OCI-LY7 (cell line): ENCODE data around the gene PAPLN. TPM values are rescaled to one million over a fixed set of nuclear protein-coding genes. Genes with fewer than 3 reads are reported as not detected.
A peak's percentile ranks its signal among the peaks of the same experiment; 100 is the strongest.

Source experiments
- BruUV-seq: library from RNA; stranded (reverse); fragments of 400-500 nt; replicated peaks from 2 replicates; lab custom pipeline; 2021; lab: Mats Ljungman, UMichigan
- CTCF ChIA-PET: fragments of 300-600 bp; sonication (Branson Sonifier 250); formaldehyde crosslinking; loops from one replicate; lab custom pipeline; 2022; ENCODE audit warnings: antibody characterized with exemption; ENCODE audit not compliant: unreplicated experiment; lab: Charles Lee
- POLR2A ChIA-PET: fragments of 300-600 bp; sonication (Branson Sonifier 250); formaldehyde crosslinking; loops from one replicate; lab custom pipeline; 2022; ENCODE audit warnings: antibody characterized with exemption; lab: Charles Lee
- DNase-seq: peaks from one replicate; pipeline ENCODE4 v3.0.0-alpha.2; 2015; ENCODE audit warnings: low spot score
- H2AFZ ChIP-seq: fragments of 200-600 bp; sonication (generic), shearing (Covaris generic); 2 replicates; pipeline ENCODE4 v1.6.1; 2014; ENCODE audit warnings: mild to moderate bottlenecking, antibody characterized with exemption, low read length, moderate library complexity
- H3K27ac ChIP-seq: fragments of 200-600 bp; sonication (generic); 2 replicates; pipeline ENCODE4 v1.5.1; 2014; ENCODE audit warnings: mixed run types, low read depth, mild to moderate bottlenecking, moderate library complexity, low read length, inconsistent platforms; ENCODE audit not compliant: poor library complexity, severe bottlenecking
- H3K36me3 ChIP-seq: fragments of 200-600 bp; sonication (generic); 2 replicates; pipeline ENCODE4 v1.6.1; 2014; ENCODE audit warnings: mild to moderate bottlenecking, antibody characterized with exemption, low read length, moderate library complexity, mixed read lengths; ENCODE audit not compliant: insufficient read depth
- H3K4me1 ChIP-seq: fragments of 200-600 bp; sonication (generic); 2 replicates; pipeline ENCODE4 v1.5.1; 2014; ENCODE audit warnings: mild to moderate bottlenecking, low read length; ENCODE audit not compliant: insufficient read depth, poor library complexity, severe bottlenecking
- H3K4me2 ChIP-seq: fragments of 200-600 bp; sonication (generic); 2 replicates; pipeline ENCODE4 v1.6.1; 2014; ENCODE audit warnings: mild to moderate bottlenecking, low read length
- H3K4me3 ChIP-seq: fragments of 200-600 bp; sonication (generic); 2 replicates; pipeline ENCODE4 v1.5.1; 2014; ENCODE audit warnings: mild to moderate bottlenecking, low read depth, low read length; ENCODE audit not compliant: poor library complexity, severe bottlenecking
- H3K79me2 ChIP-seq: fragments of 200-600 bp; sonication (generic); 2 replicates; pipeline ENCODE4 v1.6.1; 2016; ENCODE audit warnings: low read depth, mild to moderate bottlenecking, low read length, moderate library complexity, mixed read lengths; ENCODE audit not compliant: insufficient read depth
- H3K9me2 ChIP-seq: fragments of 200-600 bp; sonication (generic); 2 replicates; pipeline ENCODE4 v1.6.1; 2016; ENCODE audit warnings: mild to moderate bottlenecking, low read length, mixed read lengths; ENCODE audit not compliant: insufficient read depth
- H3K9me3 ChIP-seq: fragments of 200-600 bp; sonication (generic); 2 replicates; pipeline ENCODE4 v1.6.1; 2014; ENCODE audit warnings: mild to moderate bottlenecking, mixed run types, low read length, mixed read lengths
- H4K20me1 ChIP-seq: fragments of 200-600 bp; sonication (generic); 2 replicates; pipeline ENCODE4 v1.6.1; 2014; ENCODE audit warnings: mild to moderate bottlenecking, antibody characterized with exemption, low read length, moderate library complexity, mixed read lengths; ENCODE audit not compliant: insufficient read depth
- CTCF ChIP-seq: fragments of 200-600 bp; sonication (generic); conservative IDR thresholded peaks from 2 replicates; pipeline ENCODE4 v1.5.1; 2014; ENCODE audit warnings: mild to moderate bottlenecking, antibody characterized with exemption, low read length, moderate library complexity, mixed read lengths
- EZH2phosphoT487 ChIP-seq: fragments of 200-600 bp; sonication (generic); IDR thresholded peaks from 2 replicates; pipeline ENCODE4 v1.6.1; 2018; ENCODE audit warnings: low read depth, borderline replicate concordance, mild to moderate bottlenecking, mixed run types, antibody characterized with exemption, low read length, moderate library complexity, mixed read lengths
- intact Hi-C: fragments of 100-400 bp; cut with micrococcal nuclease; formaldehyde crosslinking; loops from one replicate; pipeline ENCODE4 v1.10.0; 2022; ENCODE audit not compliant: unreplicated experiment
- total RNA-seq, 2 experiments: library from RNA; depleted of rRNA in 1 of 2; stranded (reverse); fragments of >200 nt in 1 of 2; shearing (Covaris generic) in 1 of 2; gene quantifications; 2 replicates each; pipeline ENCODE4 v1.2.3, GENCODE V29; 2014 to 2022

The PAPLN gene
- total RNA-seq, 2 experiments from 2014 or later = 4.0 to 9.0 TPM

- peak overlapping the region; percentile 31; the same call in 1 of the 2 replicates for H2AFZ ChIP-seq
- H3K79me2 ChIP-seq = no peaks in the 10 kb centered on the region
- H3K4me1 ChIP-seq = peaks cover 12% of the 10 kb centered on the region
- no peaks in the 10 kb centered on the region for H4K20me1 ChIP-seq
- H3K4me2 ChIP-seq = peak overlapping the region; percentile 53; the same call in 1 of the 2 replicates
- intact Hi-C loops = no loop called here
- no peaks in the 10 kb centered on the region for H3K36me3 ChIP-seq
- TF ChIP-seq EZH2phosphoT487 (no peak), CTCF (no peak)
- no peak for DNase-seq
- H3K27ac ChIP-seq = no peak overlapping the region
- POLR2A ChIA-PET = no interaction called here
- no peaks in the 10 kb centered on the region for H3K9me2 ChIP-seq
- BruUV-seq = no TSS peak
- CTCF ChIA-PET = no interaction called here
- H3K4me3 ChIP-seq = no peak overlapping the region
- no peaks in the 10 kb centered on the region for H3K9me3 ChIP-seq
These were observed 74.4 kb downstream of the PAPLN start for GRCh38 chr14:73311708-73312030.

GRCh38 chr14:73312687-73313086 is 75.4 kb downstream of the PAPLN start:
- TF ChIP-seq EZH2phosphoT487 = no peak
- no peak for TF ChIP-seq CTCF
- Histone ChIP-seq H3K4me3 (no peak overlapping the region), H3K36me3 (no peaks in the 10 kb centered on the region), H3K4me2 (no peak overlapping the region), H3K9me3 (no peaks in the 10 kb centered on the region), H3K4me1 (peaks cover 12% of the 10 kb centered on the region), H3K9me2 (no peaks in the 10 kb centered on the region), H2AFZ (no peak overlapping the region), H3K27ac (no peak overlapping the region), H4K20me1 (no peaks in the 10 kb centered on the region), H3K79me2 (no peaks in the 10 kb centered on the region)
- BruUV-seq = no TSS peak
- DNase-seq = no peak
- intact Hi-C loops = no loop called here
- POLR2A ChIA-PET = interaction anchor here (0.7 kb wide), 2 partner anchors 31 to 143 kb away, joined by 3 read pairs; no protein-coding TSS in a partner anchor
- CTCF ChIA-PET = no interaction called here

GRCh38 chr14:73313151-73313550 is 75.8 kb downstream of the PAPLN start:
- POLR2A ChIA-PET = interaction anchor here (0.7 kb wide), 1 partner anchor 31 kb away, joined by 3 read pairs; no protein-coding TSS in a partner anchor
- no TSS peak for BruUV-seq
- Histone ChIP-seq H3K4me2 (no peak overlapping the region), H3K79me2 (no peaks in the 10 kb centered on the region), H3K36me3 (no peaks in the 10 kb centered on the region), H3K4me3 (no peak overlapping the region), H3K9me2 (no peaks in the 10 kb centered on the region), H3K9me3 (no peaks in the 10 kb centered on the region), H3K27ac (no peak overlapping the region), H3K4me1 (peaks cover 12% of the 10 kb centered on the region), H2AFZ (no peak overlapping the region), H4K20me1 (no peaks in the 10 kb centered on the region)
- no peak for DNase-seq
- TF ChIP-seq EZH2phosphoT487 (no peak), CTCF (no peak)
- CTCF ChIA-PET = no interaction called here
- intact Hi-C loops = no loop called here
